Activated CD4-positive, alpha-beta memory T cell treated with anti-CD3 and anti-CD28 coated beads, Interleukin-2, amount 10 ng/mL, durations not matched to agents 7 days and 5 days (primary cell): ENCODE data around the gene SND1. TPM values are rescaled to one million over a fixed set of nuclear protein-coding genes. Genes with fewer than 3 reads are reported as not detected.

ENCODE experiments used
- CTCF ChIA-PET: fragments of 350-600 bp; sonication (Branson Sonifier 250); formaldehyde crosslinking; loops from one replicate; lab custom pipeline; 2021; ENCODE audit warnings: antibody characterized with exemption, inconsistent platforms; lab: Charles Lee
- POLR2A ChIA-PET: fragments of 350-600 bp; sonication (Branson Sonifier 250); formaldehyde crosslinking; loops from one replicate; lab custom pipeline; 2021; ENCODE audit warnings: antibody characterized with exemption; lab: Charles Lee
- DNase-seq: peaks from one replicate; pipeline ENCODE4 v3.0.0-alpha.2; 2020
- H3K27ac Mint-ChIP-seq: one replicate; pipeline ENCODE4 v1.8.0; 2021; ENCODE audit warnings: mild to moderate bottlenecking, mixed read lengths
- H3K27me3 Mint-ChIP-seq: one replicate; pipeline ENCODE4 v1.8.0; 2021; ENCODE audit warnings: mixed read lengths
- H3K36me3 Mint-ChIP-seq: one replicate; pipeline ENCODE4 v1.8.0; 2021; ENCODE audit warnings: low read depth, mixed read lengths
- H3K4me1 Mint-ChIP-seq: one replicate; pipeline ENCODE4 v1.8.0; 2021; ENCODE audit warnings: mixed read lengths
- H3K4me3 Mint-ChIP-seq: one replicate; pipeline ENCODE4 v1.8.0; 2021; ENCODE audit warnings: mild to moderate bottlenecking, mixed read lengths
- H3K9me3 Mint-ChIP-seq: one replicate; pipeline ENCODE4 v1.8.0; 2021; ENCODE audit warnings: mixed read lengths
- total RNA-seq, 2 experiments: library from RNA; stranded (reverse); gene quantifications; one replicate each; pipeline ENCODE4 v1.2.3, GENCODE V29; 2021

Gene SND1
- total RNA-seq, 2 experiments from 2014 or later = 171 to 175 TPM

DNA sequence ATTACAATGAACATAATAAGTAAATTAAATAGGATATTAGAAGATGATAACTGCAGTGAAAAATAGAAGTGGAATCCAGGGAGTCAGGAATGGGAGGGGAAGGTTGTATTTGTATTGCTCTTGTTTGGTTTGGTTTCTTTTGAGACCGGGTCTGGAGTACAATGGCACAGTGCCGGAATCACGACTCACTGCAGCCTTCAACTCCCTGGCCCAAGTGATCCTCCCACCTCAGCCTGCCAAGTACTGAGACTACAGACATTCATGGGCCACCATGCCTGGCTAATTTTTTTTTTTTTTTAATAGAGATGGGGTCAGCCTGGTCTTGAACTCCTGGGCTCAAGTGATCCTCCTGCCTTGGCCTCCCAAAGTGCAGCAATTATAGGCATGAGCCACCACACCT lies 439.1 kb downstream of the SND1 start:
- Mint-ChIP-seq H3K4me1 (peaks cover 2% of the 10 kb centered on the region), H3K27ac (no peak overlapping the region), H3K36me3 (peaks cover 43% of the 10 kb centered on the region), H3K27me3 (no peaks in the 10 kb centered on the region), H3K4me3 (no peak overlapping the region), H3K9me3 (no peaks in the 10 kb centered on the region)
- CTCF ChIA-PET = no interaction called here
- DNase-seq = no peak
- POLR2A ChIA-PET = interaction anchor here (1.4 kb wide), 1 partner anchor 11 kb away, joined by 4 read pairs; no protein-coding TSS in a partner anchor

DNA sequence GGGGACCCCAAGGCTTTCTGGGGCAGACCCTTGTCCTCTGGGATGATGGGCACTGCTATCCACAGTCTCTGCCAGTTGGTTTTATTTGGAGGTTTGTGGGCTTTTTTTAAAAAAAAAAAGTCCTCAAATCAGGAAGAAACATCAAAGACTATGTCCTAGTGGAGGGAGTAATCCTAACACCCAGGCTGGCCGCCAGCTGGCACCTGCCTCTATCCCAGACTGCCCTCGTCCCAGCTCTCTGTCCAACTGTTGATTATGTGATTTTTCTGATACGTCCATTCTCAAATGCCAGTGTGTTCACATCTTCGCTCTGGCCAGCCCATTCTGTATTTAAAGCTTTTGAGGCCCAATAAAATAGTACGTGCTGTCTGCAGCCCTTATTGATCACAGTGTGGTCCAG lies 440.2 kb downstream of the SND1 start:
- no peak overlapping the region for H3K4me3 Mint-ChIP-seq
- peaks cover 2% of the 10 kb centered on the region for H3K4me1 Mint-ChIP-seq
- H3K36me3 Mint-ChIP-seq = peaks cover 52% of the 10 kb centered on the region
- no peak overlapping the region for H3K27ac Mint-ChIP-seq
- ChIA-PET POLR2A (interaction anchor here (1.1 kb wide), 1 partner anchor 11 kb away, joined by 5 read pairs; no protein-coding TSS in a partner anchor), CTCF (no interaction called here)
- no peaks in the 10 kb centered on the region for H3K27me3 Mint-ChIP-seq
- H3K9me3 Mint-ChIP-seq = no peaks in the 10 kb centered on the region
- DNase-seq = no peak

DNA sequence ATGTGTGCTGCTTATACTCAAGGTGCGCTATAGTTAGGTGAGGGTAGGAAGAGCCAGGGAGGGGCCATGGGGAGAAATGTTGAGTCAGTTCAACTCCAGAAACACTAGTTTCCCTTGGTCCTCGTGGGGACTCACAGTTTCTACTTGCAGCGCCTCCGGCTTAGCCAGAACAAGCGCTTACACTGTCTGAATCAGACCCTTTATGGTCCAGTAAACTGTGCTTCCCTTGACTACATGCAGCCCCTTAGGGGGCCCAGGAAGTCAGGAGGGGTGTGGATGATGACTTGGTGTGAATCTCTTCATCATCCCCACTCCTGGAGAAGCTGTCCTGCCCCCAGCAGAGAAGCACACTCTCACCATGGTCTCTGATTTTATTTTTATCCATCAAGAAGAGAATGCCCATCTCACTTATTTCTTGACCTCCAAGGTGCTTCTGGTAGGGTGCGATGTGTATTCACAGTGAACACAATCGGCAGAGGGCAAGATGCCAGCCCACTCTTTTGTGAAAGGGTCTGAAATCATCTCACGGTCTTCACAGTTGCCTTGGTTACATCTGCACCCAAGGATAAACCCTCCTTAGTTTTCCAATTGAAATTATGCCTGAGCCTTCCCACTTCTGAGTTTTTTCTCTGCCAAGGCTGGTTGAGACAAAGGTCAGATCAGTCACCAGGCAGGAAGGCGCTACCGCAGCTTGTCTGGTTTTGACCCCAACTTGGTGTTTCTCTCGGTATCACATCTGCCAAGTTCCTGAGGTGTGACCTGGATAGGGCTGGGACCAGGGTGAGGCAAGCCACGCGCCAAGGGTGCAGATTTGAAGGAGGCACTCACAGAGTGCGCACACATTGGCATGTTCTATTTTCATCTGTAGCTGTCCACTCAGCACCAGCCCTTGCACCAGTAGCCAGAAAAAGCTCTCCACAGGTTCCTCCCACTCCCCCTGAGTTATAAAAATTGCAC lies 441.9 kb downstream of the SND1 start:
- Mint-ChIP-seq H3K4me1 (peaks cover 2% of the 10 kb centered on the region), H3K27ac (no peak overlapping the region), H3K36me3 (peaks cover 50% of the 10 kb centered on the region), H3K27me3 (no peaks in the 10 kb centered on the region), H3K9me3 (no peaks in the 10 kb centered on the region), H3K4me3 (no peak overlapping the region)
- POLR2A ChIA-PET = interaction anchor here (1.1 kb wide), 1 partner anchor 9 kb away, joined by 5 read pairs; no protein-coding TSS in a partner anchor
- CTCF ChIA-PET = no interaction called here
- DNase-seq = no peak

DNA sequence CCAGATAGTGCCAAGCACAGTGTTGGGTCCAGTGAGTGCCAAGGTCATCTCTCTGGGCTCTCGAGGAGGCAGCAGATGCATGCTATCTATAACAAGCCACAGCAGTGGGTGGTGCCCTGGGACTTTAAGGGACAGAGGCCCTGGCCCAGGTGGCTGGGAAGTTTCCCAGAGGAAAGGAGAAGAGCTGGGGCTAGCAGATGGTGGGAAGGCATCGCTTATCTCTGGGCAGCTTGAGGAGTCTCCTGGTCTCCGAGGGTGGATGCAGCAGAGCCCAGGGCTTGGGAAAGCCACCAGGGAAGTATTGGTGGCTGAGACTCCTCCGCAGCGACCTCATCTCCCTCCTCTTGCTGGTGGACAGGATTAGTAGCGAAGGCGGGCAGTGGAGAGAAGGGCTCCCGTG lies 442.7 kb downstream of the SND1 start:
- Mint-ChIP-seq H3K27ac (no peak overlapping the region), H3K4me3 (no peak overlapping the region), H3K36me3 (peaks cover 46% of the 10 kb centered on the region), H3K9me3 (no peaks in the 10 kb centered on the region), H3K27me3 (no peaks in the 10 kb centered on the region), H3K4me1 (peaks cover 5% of the 10 kb centered on the region)
- ChIA-PET POLR2A (no interaction called here), CTCF (no interaction called here)
- no peak for DNase-seq

DNA sequence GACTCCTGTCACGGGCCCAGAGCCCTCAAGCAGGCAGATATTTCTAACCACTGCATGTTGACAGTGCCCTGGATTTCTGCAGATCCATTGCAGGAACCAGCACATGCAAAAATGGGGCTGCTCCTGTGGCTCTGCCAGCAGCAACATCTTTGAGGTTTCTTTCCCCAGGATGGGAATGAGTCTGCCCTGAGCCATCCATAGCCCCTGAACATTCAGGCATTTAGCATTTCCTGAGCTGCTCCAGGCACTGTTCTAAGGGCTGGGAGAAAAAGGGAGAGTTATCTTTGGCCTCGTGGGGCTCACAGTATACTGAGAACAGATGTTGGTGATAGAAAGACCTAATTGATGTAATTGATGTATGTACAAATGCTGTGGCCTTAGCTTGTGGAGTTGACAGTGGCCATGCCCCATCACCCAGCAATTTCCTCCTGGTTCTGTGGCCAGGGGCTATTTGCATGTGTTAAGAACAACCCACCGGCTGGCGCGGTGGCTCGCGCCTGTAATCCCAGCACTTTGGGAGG lies 445.3 kb downstream of the SND1 start:
- H3K27ac Mint-ChIP-seq = no peak overlapping the region
- DNase-seq = no peak
- no peak overlapping the region for H3K4me3 Mint-ChIP-seq
- H3K36me3 Mint-ChIP-seq = peaks cover 29% of the 10 kb centered on the region
- ChIA-PET CTCF (no interaction called here), POLR2A (interaction anchor here (1.5 kb wide), 1 partner anchor 14 kb away, joined by 4 read pairs; no protein-coding TSS in a partner anchor)
- peaks cover 11% of the 10 kb centered on the region for H3K4me1 Mint-ChIP-seq
- no peaks in the 10 kb centered on the region for H3K9me3 Mint-ChIP-seq
- H3K27me3 Mint-ChIP-seq = no peaks in the 10 kb centered on the region

DNA sequence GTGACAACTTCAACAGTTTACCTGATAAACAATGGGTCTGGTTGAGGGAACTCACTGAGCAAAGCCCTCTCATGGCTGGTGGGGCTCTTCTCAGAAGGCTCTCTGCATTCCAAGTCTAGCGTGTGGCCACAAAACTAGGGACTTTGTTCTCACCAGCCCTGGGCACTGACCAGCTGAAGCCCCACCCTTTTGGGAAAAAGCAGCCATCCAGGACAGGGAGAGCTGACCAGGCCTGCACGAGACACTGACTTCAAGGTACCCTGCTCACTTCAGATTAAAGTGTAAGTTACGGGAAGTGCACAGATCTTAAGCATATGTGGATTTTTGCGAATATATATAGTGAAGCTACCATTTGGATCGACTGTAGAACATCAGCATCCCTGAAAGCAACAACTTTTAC lies 446.6 kb downstream of the SND1 start:
- no peaks in the 10 kb centered on the region for H3K9me3 Mint-ChIP-seq
- H3K4me3 Mint-ChIP-seq = no peak overlapping the region
- DNase-seq = no peak
- peaks cover 23% of the 10 kb centered on the region for H3K36me3 Mint-ChIP-seq
- ChIA-PET CTCF (interaction anchor here (1.3 kb wide), 2 partner anchors 10 to 38 kb away, joined by 3 read pairs; no protein-coding TSS in a partner anchor), POLR2A (interaction anchor here (1.5 kb wide), 1 partner anchor 12 kb away, joined by 4 read pairs; no protein-coding TSS in a partner anchor)
- no peak overlapping the region for H3K27ac Mint-ChIP-seq
- H3K27me3 Mint-ChIP-seq = peaks cover under 1% of the 10 kb centered on the region
- H3K4me1 Mint-ChIP-seq = peaks cover 17% of the 10 kb centered on the region

DNA sequence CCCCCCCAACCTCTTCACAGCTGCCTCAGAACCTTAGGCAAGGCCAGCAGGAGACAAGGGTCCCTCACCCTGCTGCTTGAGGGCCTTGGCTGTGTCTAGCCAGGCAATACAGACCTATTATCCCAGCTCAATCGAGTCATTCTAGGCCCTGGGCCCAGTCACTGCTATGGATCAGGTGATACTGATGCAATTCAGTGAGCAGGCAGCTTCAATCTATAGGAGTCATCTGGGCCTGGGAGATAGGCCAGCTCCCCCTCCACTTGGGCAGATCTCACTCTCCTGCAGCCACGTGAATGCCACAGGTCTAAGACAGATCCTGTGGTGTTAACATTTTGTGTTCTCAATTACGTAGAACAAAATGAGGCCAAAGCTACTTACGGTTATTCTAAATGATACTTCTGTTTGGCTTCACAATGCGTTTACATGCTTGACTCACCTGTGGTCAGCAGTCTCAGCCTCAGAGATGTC lies 447.2 kb downstream of the SND1 start:
- Mint-ChIP-seq H3K9me3 (no peaks in the 10 kb centered on the region), H3K36me3 (peaks cover 23% of the 10 kb centered on the region), H3K27ac (peak overlapping the region; percentile 4), H3K4me1 (peaks cover 17% of the 10 kb centered on the region), H3K27me3 (peaks cover 2% of the 10 kb centered on the region), H3K4me3 (no peak overlapping the region)
- CTCF ChIA-PET = interaction anchor here (1.3 kb wide), 2 partner anchors 10 to 37 kb away, joined by 3 read pairs; no protein-coding TSS in a partner anchor
- POLR2A ChIA-PET = no interaction called here
- DNase-seq = no peak

DNA sequence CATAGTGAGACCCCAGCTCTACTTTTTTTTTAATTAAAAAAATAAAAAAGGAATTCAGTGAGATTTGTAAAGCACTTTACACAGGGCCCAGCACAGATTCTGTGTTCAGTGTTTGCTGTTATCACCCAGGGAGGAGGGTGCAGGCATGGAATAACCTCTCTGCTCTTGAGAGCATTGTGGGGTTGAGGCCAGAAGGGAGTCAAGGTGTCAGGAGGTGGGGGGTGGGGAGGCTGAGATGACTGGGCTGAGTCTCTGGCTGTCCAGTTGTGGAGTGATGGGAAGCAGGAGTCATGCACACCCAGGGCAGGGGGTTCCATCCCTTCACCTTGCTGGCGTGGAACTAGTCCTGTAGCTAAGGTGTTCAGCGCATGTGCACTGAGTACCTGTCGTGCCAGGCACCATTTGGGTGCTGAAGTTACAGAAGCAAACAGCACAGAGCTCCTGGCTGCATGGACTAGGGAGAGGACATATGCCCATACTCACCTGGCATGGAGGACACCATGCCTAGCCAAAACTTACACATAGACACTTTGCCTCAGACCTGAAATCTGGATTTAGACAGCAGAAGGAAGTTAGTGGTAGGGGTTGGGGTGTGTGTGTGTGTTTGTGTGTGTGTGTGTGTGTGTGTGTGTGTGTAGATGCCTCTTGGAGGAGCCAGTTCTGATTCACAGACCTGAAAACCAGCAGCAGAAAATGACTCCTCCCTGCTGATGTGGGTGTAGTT lies 448.4 kb downstream of the SND1 start:
- H3K9me3 Mint-ChIP-seq = no peaks in the 10 kb centered on the region
- peaks cover 21% of the 10 kb centered on the region for H3K4me1 Mint-ChIP-seq
- ChIA-PET CTCF (no interaction called here), POLR2A (no interaction called here)
- H3K27ac Mint-ChIP-seq = peak overlapping the region; percentile 7
- DNase-seq = no peak
- H3K4me3 Mint-ChIP-seq = no peak overlapping the region
- peaks cover 23% of the 10 kb centered on the region for H3K36me3 Mint-ChIP-seq
- peaks cover 8% of the 10 kb centered on the region for H3K27me3 Mint-ChIP-seq

DNA sequence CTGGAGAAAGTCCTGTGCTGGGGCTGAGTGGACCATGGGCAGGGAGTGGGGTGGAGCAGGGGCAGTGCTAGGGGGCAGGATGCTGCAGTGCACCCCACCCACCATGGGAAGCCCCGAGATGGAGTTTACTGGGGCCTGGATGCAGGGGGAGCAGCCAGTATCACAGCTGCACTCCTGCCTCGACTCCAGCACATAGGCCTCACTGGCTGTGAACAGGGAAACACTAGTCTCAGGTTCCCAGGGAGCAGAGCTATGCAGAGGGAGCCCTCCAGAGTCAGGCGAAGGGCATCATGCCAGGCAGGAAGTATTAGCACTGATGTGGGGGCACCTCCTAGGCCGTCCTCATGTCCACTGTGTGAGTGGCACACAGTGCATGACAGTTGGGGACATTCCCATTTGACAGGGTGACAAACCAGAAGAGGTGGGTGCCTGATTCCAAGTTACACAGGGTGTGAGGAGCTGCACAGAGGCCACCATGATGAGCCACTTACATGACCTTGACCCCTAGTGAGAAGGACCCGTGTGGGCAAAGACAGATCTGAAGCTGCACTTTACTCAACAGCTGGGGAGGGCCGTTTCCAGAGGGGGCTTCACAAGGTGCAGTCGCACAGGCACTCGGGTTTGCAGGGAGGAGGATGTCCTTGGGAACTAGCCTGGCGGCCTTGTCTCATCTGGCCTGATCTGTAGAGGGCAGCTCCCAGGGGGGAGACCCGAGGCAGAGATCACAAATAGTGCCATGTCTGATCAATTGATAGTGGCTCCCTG lies 449.1 kb downstream of the SND1 start:
- Mint-ChIP-seq H3K27ac (peak overlapping the region; percentile 7), H3K4me3 (no peak overlapping the region), H3K9me3 (no peaks in the 10 kb centered on the region), H3K4me1 (peaks cover 21% of the 10 kb centered on the region), H3K36me3 (peaks cover 15% of the 10 kb centered on the region), H3K27me3 (peaks cover 8% of the 10 kb centered on the region)
- ChIA-PET POLR2A (no interaction called here), CTCF (no interaction called here)
- DNase-seq = no peak

DNA sequence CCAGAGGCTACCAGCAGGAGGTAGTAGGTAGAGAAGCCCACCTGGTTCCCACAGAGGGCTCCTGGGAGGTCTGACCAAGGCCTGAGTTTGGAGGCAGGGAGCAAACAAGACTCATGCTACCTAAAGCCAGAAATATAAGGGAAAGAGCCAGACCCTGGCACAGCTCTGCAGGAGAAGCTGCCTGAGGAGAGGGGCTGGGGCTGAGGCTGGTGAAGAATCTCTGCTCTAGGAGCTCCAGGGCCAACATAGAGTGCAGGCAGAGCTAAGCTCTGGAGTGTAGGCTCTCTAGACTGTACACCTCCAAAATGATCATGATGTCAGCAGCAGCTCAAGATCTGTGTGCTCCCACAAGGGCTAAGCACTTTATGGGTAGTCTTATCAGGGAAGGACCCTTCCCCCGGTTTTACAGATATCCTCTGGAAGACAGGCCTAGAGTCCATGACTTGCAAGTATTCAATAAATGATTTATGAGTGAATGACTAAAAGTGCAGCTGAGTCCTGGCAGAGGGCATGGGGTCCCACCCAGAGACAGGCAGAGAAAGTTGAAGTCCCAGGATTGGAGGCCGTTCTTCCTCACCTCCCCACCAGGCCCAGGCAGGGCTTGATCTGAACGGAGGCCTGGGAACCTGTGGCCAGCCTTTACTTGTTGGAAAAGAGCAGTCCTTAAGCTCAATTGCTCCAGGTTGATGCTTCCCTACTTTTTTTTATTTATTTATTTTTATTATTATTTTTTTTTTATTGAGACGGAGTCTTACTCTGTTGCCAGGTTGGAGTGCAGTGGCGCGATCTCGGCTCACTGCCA lies 450.7 kb downstream of the SND1 start:
- Mint-ChIP-seq H3K9me3 (no peaks in the 10 kb centered on the region), H3K4me1 (peaks cover 27% of the 10 kb centered on the region), H3K36me3 (peaks cover 3% of the 10 kb centered on the region), H3K4me3 (peak overlapping the region; percentile 32), H3K27me3 (peaks cover 8% of the 10 kb centered on the region), H3K27ac (peak overlapping the region; percentile 18)
- POLR2A ChIA-PET = interaction anchor here (0.9 to 1.6 kb wide), 3 partner anchors 10 to 12 kb away, joined by 4 to 5 read pairs (median 5); no protein-coding TSS in a partner anchor
- CTCF ChIA-PET = interaction anchor here (0.6 to 1.9 kb wide), 2 partner anchors 33 to 86 kb away, joined by 6 to 9 read pairs; no protein-coding TSS in a partner anchor
- no peak for DNase-seq

DNA sequence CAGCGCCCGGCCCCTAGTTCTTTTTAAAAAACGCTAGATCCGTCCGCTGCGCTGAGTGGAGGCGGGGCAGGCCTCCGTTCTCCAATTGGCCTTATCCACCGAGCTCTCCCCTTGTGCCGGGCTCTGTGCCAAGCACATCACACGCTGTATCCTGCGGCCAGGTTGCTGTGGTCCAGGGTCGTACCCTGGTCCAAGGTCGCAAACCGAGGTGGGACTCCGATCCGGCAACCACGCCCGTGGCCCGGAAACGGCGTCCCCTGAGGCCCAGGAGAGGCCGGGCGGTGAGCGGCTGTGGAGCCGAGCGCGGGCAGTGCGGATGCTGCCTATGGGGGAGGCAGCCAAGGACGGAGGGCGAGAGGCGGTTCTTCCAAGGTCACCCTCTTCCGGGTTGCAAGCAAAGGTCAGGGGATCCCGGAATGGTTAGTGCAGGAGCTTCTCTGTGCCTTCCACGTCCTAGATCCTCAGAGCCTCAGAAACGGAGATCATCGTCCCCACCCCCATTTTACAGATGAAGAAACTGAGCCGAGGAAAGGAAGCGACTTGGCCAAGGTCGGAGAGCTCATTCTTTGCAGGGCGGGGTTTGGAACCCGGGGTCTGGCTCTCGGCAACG lies 451.6 kb downstream of the SND1 start:
- no peak overlapping the region for H3K27ac Mint-ChIP-seq
- ChIA-PET POLR2A (interaction anchor here (0.8 to 1.6 kb wide), 5 partner anchors 9 to 69 kb away, joined by 3 to 5 read pairs (median 4); no protein-coding TSS in a partner anchor), CTCF (interaction anchor here (1.0 to 1.9 kb wide), 4 partner anchors 10 to 395 kb away, joined by 3 to 7 read pairs (median 5); no protein-coding TSS in a partner anchor)
- H3K4me1 Mint-ChIP-seq = peaks cover 33% of the 10 kb centered on the region
- peaks cover 8% of the 10 kb centered on the region for H3K27me3 Mint-ChIP-seq
- peak overlapping the region; percentile 81 for H3K4me3 Mint-ChIP-seq
- H3K36me3 Mint-ChIP-seq = no peaks in the 10 kb centered on the region
- H3K9me3 Mint-ChIP-seq = no peaks in the 10 kb centered on the region
- peak; percentile 36 for DNase-seq
